B cell (primary cell): ENCODE results near the gene PRDX1. TPM values are rescaled to one million over a fixed set of nuclear protein-coding genes. Genes with fewer than 3 reads are reported as not detected.

Experiments
- ATAC-seq: fragments of 200-7000 bp; cut with Tn5 transposase; one replicate; pipeline ENCODE4 v1.10.0; 2021; ENCODE audit warnings: low read depth, mild to moderate bottlenecking, moderate number of reproducible peaks, moderate library complexity
- CTCF ChIA-PET: fragments of 350-600 bp; sonication (Branson Sonifier 250); formaldehyde crosslinking; loops from one replicate; lab custom pipeline; 2021; ENCODE audit warnings: antibody characterized with exemption, inconsistent platforms; lab: Charles Lee
- POLR2A ChIA-PET: fragments of 350-600 bp; sonication (Branson Sonifier 250); formaldehyde crosslinking; loops from one replicate; lab custom pipeline; 2021; ENCODE audit warnings: antibody characterized with exemption; lab: Charles Lee
- DNase-seq: peaks from one replicate; pipeline ENCODE4 v3.0.0; 2013
- H2AFZ ChIP-seq: 2 replicates; pipeline ENCODE4 v1.6.1; 2012; ENCODE audit warnings: mild to moderate bottlenecking, low read depth, low read length; ENCODE audit not compliant: insufficient read depth, poor library complexity, severe bottlenecking
- H3K27ac ChIP-seq, 2 donors: 1 replicate in 1 of 2; 2 replicates in 1 of 2; pipeline ENCODE4 v1.5.1; 2012 to 2013; ENCODE audit warnings: low read length in 2 of 2, mild to moderate bottlenecking in 2 of 2, moderate library complexity in 1 of 2
- H3K27me3 ChIP-seq, 4 experiments: fragments of 200-600 bp in 1 of 4; sonication (generic) in 1 of 4; replicated peaks in 1 of 4; 1 replicate in 2 of 4; 2 replicates in 2 of 4; pipeline versions ENCODE4 v1.6.1 to v1.7.0; 2013 to 2016; ENCODE audit warnings: low read length in 3 of 4, mild to moderate bottlenecking in 2 of 4, mixed read lengths in 1 of 4, moderate library complexity in 1 of 4; ENCODE audit not compliant: insufficient read depth in 4 of 4, control insufficient read depth in 3 of 4; ENCODE audit errors: control extremely low read depth in 1 of 4
- H3K36me3 ChIP-seq, 2 experiments: replicated peaks in 1 of 2; 1 replicate in 1 of 2; 2 replicates in 1 of 2; pipeline versions ENCODE4 v1.6.1 to v1.7.1; 2013; ENCODE audit warnings: low read length in 1 of 2; ENCODE audit not compliant: insufficient read depth in 2 of 2, control insufficient read depth in 1 of 2; ENCODE audit errors: control extremely low read depth in 1 of 2, extremely low read depth in 1 of 2
- H3K4me1 ChIP-seq, 2 donors: fragments of 200-600 bp in 1 of 2; sonication (generic) in 1 of 2; 1 replicate in 1 of 2; 2 replicates in 1 of 2; pipeline versions ENCODE4 v1.5.1 to v1.6.1; 2013 to 2017; ENCODE audit warnings: low read length in 2 of 2; ENCODE audit not compliant: control insufficient read depth in 2 of 2, insufficient read depth in 2 of 2
- H3K4me2 ChIP-seq: replicated peaks from 2 replicates; pipeline ENCODE3; 2012; ENCODE audit warnings: mild to moderate bottlenecking, low read depth, low read length; ENCODE audit not compliant: poor library complexity, severe bottlenecking
- H3K4me3 ChIP-seq, 5 experiments: fragments of 200-600 bp in 1 of 5; sonication (generic) in 1 of 5; 1 replicate in 3 of 5; 2 replicates in 2 of 5; pipeline versions ENCODE4 v1.5.1 to v1.7.0; 2011 to 2016; ENCODE audit warnings: low read length in 4 of 5, mild to moderate bottlenecking in 4 of 5, low read depth in 2 of 5, control low read depth in 1 of 5, moderate library complexity in 1 of 5; ENCODE audit not compliant: insufficient read depth in 1 of 5; ENCODE audit errors: control extremely low read depth in 1 of 5, extremely low read depth in 1 of 5
- H3K79me2 ChIP-seq: fragments of 200-600 bp; sonication (generic); one replicate; pipeline ENCODE4 v1.6.0; 2016; ENCODE audit warnings: low read length; ENCODE audit not compliant: control insufficient read depth, insufficient read depth
- H3K9ac ChIP-seq: fragments of 200-600 bp; sonication (generic); 2 replicates; pipeline ENCODE4 v1.6.1; 2017; ENCODE audit warnings: mild to moderate bottlenecking, low read length, moderate library complexity
- H3K9me3 ChIP-seq, 3 donors: one replicate each; pipeline versions ENCODE4 v1.6.1 to v1.7.1; 2013; ENCODE audit warnings: low read length in 2 of 3; ENCODE audit not compliant: control insufficient read depth in 2 of 3, insufficient read depth in 1 of 3; ENCODE audit errors: control extremely low read depth in 1 of 3
- H4K20me1 ChIP-seq: 2 replicates; pipeline ENCODE4 v1.6.0; 2012; ENCODE audit warnings: mild to moderate bottlenecking, low read length; ENCODE audit not compliant: insufficient read depth, control insufficient read depth, poor library complexity, severe bottlenecking
- H3K27ac Mint-ChIP-seq: one replicate; pipeline ENCODE4 v1.8.0; 2021; ENCODE audit warnings: mixed read lengths
- H3K27me3 Mint-ChIP-seq: one replicate; pipeline ENCODE4 v1.8.0; 2021; ENCODE audit warnings: mixed read lengths
- H3K4me1 Mint-ChIP-seq: one replicate; pipeline ENCODE4 v1.8.0; 2021; ENCODE audit warnings: mixed read lengths
- H3K4me3 Mint-ChIP-seq: one replicate; pipeline ENCODE4 v1.8.0; 2021; ENCODE audit warnings: mixed read lengths
- H3K9me3 Mint-ChIP-seq: one replicate; pipeline ENCODE4 v1.8.0; 2022; ENCODE audit warnings: mixed read lengths; ENCODE audit not compliant: insufficient read depth
- EZH2 ChIP-seq: IDR thresholded peaks from 2 replicates; pipeline ENCODE4 v1.6.1; 2012; ENCODE audit warnings: borderline replicate concordance, low read depth, mild to moderate bottlenecking, moderate library complexity, low read length; ENCODE audit not compliant: insufficient read depth, poor library complexity, severe bottlenecking
- WGBS: methylation state at CpG from one replicate; pipeline ENCODE4 v1.1.5; 2013; ENCODE audit warnings: missing lambda C conversion rate; ENCODE audit not compliant: insufficient coverage; 5-methylcytosine and 5-hydroxymethylcytosine counted together
- intact Hi-C: fragments of 100-400 bp; cut with micrococcal nuclease; formaldehyde crosslinking; loops from one replicate; pipeline ENCODE4 v1.10.0; 2022
- polyA plus RNA-seq: library from polyadenylated mRNA; depleted of rRNA; stranded (reverse); fragments of >200 nt; gene quantifications from 2 replicates; pipeline ENCODE4 v1.2.3, GENCODE V29; 2012
- total RNA-seq, 2 donors: library from RNA; stranded (reverse); fragments of 120-200 nt in 1 of 2; gene quantifications; 1 replicate in 1 of 2; 2 replicates in 1 of 2; pipeline versions ENCODE4 v1.2.3 to v1.2.4, GENCODE V29; 2013 to 2022
- TF ChIP-seq, protein P1 (sequence below): fragments of 200-600 bp; IDR thresholded peaks from one replicate; pipeline ENCODE4 v1.8.0; 2022; ENCODE audit warnings: antibody characterized with exemption, mild to moderate bottlenecking

PRDX1 gene
- total and polyA plus RNA-seq, 2 donors (not counting 1 experiment from before 2014, with no cell fraction given), result 56.4 to 104 TPM

DNA sequence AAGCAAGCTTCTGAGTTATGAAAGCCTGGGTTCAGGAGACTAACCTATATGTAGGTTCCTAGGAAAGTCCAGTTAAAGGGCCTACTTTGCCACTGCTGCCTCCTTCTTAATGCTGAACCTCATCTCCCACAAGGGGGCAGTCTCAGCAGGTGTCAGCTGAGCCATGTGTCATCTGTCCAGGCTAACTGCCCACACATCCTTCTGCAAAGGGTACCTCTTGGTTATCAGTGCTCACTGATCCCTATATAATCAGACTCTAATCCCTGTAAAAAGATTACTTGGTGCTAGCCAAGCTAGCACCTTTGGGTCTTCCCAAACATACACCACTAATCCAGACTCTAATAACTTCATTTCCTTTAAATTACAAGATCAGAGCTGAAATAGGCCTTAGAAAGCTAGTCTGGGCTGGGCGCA is 9.0 kb downstream of the PRDX1 start:
- Histone ChIP-seq H3K9me3 (no peaks in the 10 kb centered on the region), H3K27ac (no peak overlapping the region), H3K4me2 (no peak overlapping the region), H3K9ac (no peak overlapping the region), H3K79me2 (peaks cover 4% of the 10 kb centered on the region), H3K27me3 (no peaks in the 10 kb centered on the region), H2AFZ (no peak overlapping the region), H3K36me3 (peaks cover 7 to 90% of the 10 kb centered on the region in 2 experiments), H4K20me1 (peaks cover 6% of the 10 kb centered on the region), H3K4me3 (no peak overlapping the region), H3K4me1 (no peaks in the 10 kb centered on the region)
- H3K9me3 Mint-ChIP-seq, result no peaks in the 10 kb centered on the region
- POLR2A ChIA-PET, result interaction anchor here (0.6 to 1.2 kb wide), 6 partner anchors 9 to 501 kb away, joined by 3 to 13 read pairs (median 4); partner anchors contain the start of genes HECTD3, PRDX1 and UROD
- no peak overlapping the region for H3K4me3 Mint-ChIP-seq
- H3K27me3 Mint-ChIP-seq, result no peaks in the 10 kb centered on the region
- CTCF ChIA-PET, result interaction anchor here (0.9 to 8.7 kb wide), 32 partner anchors 8 to 500 kb away, joined by 3 to 351 read pairs (median 6); partner anchors contain the start of genes AKR1A1, CCDC163, GPBP1L1 and MMACHC
- WGBS, result no CpG with 5 or more reads among the region's 1 CpG
- peaks cover 8% of the 10 kb centered on the region for H3K4me1 Mint-ChIP-seq
- intact Hi-C loops, result loop anchor here (1.0 kb wide), 2 partner anchors 9 to 58 kb away; partner anchors contain the start of gene PRDX1
- DNase-seq, result peak; percentile 76
- ATAC-seq, result peak; percentile 66
- peak overlapping the region; percentile 76 for H3K27ac Mint-ChIP-seq
- TF ChIP-seq, protein P1, sequence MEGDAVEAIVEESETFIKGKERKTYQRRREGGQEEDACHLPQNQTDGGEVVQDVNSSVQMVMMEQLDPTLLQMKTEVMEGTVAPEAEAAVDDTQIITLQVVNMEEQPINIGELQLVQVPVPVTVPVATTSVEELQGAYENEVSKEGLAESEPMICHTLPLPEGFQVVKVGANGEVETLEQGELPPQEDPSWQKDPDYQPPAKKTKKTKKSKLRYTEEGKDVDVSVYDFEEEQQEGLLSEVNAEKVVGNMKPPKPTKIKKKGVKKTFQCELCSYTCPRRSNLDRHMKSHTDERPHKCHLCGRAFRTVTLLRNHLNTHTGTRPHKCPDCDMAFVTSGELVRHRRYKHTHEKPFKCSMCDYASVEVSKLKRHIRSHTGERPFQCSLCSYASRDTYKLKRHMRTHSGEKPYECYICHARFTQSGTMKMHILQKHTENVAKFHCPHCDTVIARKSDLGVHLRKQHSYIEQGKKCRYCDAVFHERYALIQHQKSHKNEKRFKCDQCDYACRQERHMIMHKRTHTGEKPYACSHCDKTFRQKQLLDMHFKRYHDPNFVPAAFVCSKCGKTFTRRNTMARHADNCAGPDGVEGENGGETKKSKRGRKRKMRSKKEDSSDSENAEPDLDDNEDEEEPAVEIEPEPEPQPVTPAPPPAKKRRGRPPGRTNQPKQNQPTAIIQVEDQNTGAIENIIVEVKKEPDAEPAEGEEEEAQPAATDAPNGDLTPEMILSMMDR, result peak; percentile 89
- TF ChIP-seq EZH2, result no peak

DNA sequence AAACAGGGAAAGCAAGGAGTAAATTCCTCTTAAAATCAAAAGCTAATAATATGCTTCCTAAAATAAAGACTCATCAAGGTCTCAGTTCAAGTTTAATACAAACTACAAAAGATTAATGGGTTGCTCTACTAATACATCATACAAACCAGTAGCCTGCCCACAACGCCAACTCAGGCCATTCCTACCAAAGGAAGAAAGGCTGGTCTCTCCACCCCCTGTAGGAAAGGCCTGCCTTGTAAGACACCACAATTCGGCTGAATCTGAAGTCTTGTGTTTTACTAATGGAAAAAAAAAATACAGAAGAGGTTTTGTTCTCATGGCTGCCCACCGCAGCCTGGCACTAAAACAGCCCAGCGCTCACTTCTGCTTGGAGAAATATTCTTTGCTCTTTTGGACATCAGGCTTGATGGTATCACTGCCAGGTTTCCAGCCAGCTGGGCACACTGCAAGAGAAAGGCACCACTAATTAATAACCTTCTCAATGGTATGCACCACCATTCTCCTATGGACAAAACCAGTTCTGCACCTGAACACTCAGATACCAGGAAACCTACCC is 10.6 kb downstream of the PRDX1 start:
- Histone ChIP-seq H3K4me3 (no peak overlapping the region), H4K20me1 (peaks cover 6% of the 10 kb centered on the region), H3K4me1 (no peaks in the 10 kb centered on the region), H3K27me3 (no peaks in the 10 kb centered on the region), H3K9me3 (no peaks in the 10 kb centered on the region), H2AFZ (no peak overlapping the region), H3K36me3 (peaks cover 6 to 82% of the 10 kb centered on the region in 2 experiments), H3K9ac (no peak overlapping the region), H3K27ac (no peak overlapping the region), H3K79me2 (peaks cover 4% of the 10 kb centered on the region), H3K4me2 (no peak overlapping the region)
- ATAC-seq, result no peak
- Mint-ChIP-seq H3K4me1 (peaks cover 5% of the 10 kb centered on the region), H3K4me3 (no peak overlapping the region), H3K27ac (no peak overlapping the region), H3K9me3 (no peaks in the 10 kb centered on the region), H3K27me3 (no peaks in the 10 kb centered on the region)
- TF ChIP-seq, protein P1, result no peak
- TF ChIP-seq EZH2, result no peak
- WGBS, result 95% methylated on average over 2 of the region's 4 CpGs
- intact Hi-C loops, result no loop called here
- ChIA-PET CTCF (interaction anchor here (1.0 to 8.7 kb wide), 15 partner anchors 8 to 151 kb away, joined by 3 to 351 read pairs (median 11); partner anchors contain the start of genes AKR1A1, CCDC163, MMACHC and NASP), POLR2A (interaction anchor here (0.6 kb wide), 1 partner anchor 33 kb away, joined by 6 read pairs; no protein-coding TSS in a partner anchor)
- no peak for DNase-seq
